Stimulated activated CD8-positive, alpha-beta memory T cell treated with anti-CD3 and anti-CD28 coated beads, Interleukin-2, amount 100 ng/mL, for 48 hours (primary cell): ENCODE data around the gene IBTK.
"Not testable (repeated sequence)": the region's sequence is repeated elsewhere in the genome, so short reads cannot be mapped to it uniquely, and the experiment has no call there.

Experiments used
- DNase-seq, 2 donors: peaks; one replicate each; pipeline ENCODE4 v3.0.0-alpha.2; 2020; ENCODE audit warnings: low read depth in 2 of 2

Gene IBTK

DNA sequence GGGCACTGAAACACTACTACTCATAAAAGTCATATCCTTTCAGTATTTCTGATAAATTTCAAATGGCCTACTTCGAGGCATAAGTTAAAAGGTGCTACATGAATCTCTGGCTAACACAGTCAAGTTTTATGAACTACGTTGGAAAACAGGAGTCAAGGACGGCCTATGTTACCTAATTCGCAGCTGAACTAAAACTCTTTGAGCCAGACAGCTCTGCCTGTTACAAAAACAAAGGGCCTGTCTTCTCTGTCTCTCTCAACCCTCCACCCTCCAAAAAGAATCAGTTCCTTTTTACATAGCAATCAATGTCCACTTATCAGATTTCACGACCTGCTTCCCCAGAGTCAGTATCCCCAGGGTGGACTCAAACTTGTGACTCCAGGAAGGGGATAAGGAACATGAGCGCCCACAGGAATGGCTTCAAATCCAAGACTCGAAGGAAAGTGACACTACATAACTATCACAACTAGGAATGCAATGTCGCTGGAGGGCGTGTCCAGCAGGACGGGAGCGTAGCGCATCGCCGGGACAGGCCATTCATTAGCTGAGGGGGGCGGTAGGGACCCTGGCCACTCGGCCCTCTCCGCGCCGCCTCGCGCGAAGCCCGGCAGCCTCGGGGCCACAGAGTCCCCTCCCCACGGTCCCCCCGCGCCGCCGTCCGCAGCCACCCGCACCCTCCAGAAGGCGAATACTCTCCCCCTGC lies 591 bp downstream of the IBTK start:
- DNase-seq = peak; percentile 13 to 19

DNA sequence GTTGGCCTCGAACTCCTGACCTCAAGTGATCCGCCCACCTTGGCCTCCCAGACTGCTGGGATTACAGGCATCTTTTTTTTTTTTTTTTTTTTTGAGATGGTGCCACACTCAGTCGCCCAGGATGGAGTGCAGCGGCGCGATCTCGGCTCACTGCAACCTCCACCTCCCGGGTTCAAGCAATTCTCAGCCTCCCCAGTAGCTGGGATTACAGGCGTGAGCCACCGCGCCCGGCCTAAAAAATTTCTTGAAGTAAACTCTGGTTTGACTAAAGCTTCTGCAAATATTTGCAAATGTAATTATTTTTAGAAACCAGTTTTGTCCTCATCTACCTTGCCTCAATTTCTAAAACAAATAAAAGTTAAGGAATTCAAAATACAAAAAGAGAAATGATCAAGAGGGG lies 1.2 kb downstream of the IBTK start:
- no peak for DNase-seq

DNA sequence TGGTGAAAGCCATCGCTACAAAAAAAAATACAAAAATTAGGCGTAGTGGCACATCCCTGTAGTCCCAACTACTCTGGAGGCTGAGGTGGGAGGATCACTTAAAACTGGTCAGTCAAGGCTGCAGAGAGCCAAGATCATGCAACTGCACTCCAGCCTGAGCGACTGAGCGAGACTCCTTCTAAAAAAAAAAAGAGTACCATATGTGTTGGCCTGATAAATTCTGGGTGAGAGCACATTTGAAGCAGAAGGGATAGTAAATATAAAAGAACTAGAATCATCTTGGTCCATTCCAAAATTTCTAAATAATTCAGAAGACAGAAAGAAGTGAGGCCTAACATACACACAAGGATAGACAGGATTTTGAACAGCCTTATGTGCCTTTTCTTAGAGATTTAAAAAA lies 2.2 kb downstream of the IBTK start:
- no peak for DNase-seq

DNA sequence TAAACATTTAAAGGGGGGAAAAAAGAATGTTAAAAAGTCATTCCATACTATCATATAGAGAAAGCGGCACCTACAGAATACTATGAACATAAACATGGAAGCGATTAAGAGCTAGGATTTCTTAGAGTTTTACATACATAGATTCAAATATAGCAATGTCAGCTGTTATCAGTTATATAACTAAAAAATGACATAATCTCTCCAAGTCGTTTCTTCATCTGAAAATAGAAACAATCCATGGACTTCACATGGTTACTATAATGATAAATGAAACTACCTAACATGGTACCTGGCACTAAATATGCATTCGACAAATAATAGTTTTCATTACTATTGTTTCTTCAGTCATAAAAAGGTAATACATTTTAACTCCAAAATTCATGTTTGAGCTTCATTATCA lies 3.7 kb downstream of the IBTK start:
- no peak for DNase-seq

DNA sequence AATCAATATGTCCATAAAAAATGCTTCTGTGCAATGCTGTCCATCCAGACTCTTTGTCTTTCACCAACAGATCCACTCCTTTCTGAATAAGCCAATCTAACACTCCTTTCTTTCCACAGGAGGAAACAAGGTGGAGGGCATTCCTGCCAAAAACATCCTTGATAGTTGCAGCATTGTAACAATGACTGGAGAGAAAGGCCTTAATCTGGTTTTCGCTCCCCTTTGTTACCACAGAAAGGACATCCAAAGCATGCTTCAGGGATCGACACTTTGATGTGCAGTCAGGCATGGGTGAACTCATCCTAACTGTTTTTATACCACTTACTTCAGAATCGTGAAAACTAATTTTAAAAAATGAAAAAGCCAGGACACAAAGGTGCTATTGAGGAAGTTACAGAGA lies 7.4 kb downstream of the IBTK start:
- no peak for DNase-seq

DNA sequence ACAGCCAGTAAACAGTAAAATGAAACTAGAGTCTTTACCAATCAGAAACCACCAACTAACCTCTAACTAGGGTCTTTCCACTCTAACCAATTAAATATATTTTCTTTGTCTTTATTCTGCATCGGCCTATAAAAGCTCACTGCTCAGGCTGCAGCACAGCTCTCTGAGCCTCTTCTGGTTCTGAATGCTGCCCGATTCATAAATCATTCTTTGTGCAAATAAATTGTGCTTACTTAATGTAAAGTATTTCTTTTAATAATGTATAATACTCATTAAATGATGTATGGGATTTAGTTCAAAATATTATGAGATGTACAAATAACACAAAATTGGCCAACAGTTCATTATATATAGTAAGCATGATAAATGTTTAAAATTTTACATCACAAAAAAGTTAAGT lies 7.9 kb downstream of the IBTK start:
- DNase-seq = no peak

DNA sequence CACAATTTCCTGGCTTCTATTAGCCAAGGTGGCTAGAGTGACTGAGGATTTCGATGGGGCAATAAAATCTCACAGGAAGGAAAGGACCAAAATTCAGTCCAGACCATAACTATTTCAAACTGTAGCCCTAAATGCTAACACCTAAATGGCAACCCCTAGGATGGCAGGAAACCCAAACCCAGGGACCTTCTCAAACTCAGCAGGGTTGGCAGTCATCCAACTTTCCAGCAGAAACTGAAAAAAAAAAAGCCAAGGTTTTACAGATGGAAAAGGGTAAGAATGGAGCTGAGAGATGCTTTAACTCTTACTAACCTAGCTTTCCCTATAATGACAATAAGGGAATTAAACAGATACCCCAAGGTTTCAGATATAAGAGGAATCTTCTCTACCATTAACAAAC lies 10.5 kb downstream of the IBTK start:
- DNase-seq = no peak

DNA sequence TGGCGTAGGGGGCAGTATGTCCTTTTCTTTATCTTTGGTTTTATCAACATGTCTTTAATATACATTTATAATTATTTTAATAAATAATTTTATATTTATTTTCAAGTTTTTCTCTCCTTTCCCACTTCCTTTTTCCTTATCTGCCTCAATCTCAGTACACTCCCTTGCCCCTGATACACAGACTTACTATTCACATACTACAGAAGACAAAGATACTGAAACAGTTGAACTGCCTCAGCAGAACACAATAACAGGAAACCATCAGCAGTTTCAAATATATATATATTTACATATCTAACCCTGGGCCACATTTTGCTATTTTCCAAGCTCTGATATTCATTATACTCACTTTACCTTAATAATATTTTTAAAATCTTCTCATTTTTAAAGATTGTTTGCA lies 19.8 kb downstream of the IBTK start:
- DNase-seq = no peak

DNA sequence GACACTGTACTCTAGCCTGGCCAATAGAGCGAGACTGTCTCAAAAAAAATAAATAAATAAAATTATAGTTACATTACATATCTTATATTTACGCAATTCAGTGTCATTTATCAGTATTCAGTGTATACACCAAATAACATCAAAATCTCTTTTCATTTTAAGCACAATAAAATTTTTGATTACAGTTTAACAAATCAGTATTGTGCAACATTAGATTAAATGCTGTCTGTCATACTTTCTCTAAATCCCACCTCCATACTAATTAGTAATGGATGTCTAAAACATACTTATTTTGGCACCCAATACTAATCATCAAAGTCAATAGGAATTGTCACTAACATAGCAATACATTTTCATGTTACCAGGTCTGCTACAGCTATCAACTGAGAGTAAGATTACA lies 27.4 kb downstream of the IBTK start:
- DNase-seq = no peak

DNA sequence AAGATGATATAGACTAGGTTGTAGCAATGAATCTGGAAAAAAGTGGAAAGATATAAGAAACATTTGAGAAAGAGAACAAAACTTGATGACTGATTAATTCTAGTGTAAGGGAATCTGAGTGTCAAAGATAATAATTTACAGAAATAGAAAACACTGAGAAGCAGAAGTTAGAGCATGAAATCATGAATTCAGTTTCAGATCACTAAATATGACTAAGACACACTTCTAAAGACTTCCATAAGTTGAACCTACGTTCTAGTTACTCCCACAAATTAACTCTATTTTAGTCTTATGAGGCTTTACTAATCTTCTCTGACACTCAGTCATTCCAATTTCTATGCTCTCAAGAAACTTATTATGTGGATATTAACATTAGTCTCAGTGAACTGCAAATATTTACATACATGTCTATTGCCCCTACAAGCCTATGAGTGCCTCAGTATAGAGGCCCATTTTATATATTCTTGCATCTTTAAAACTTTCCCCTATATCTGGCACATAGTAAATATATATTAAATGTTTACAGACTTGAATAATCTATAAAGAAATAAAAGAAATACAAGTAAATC lies 30.4 kb downstream of the IBTK start:
- DNase-seq = no peak

DNA sequence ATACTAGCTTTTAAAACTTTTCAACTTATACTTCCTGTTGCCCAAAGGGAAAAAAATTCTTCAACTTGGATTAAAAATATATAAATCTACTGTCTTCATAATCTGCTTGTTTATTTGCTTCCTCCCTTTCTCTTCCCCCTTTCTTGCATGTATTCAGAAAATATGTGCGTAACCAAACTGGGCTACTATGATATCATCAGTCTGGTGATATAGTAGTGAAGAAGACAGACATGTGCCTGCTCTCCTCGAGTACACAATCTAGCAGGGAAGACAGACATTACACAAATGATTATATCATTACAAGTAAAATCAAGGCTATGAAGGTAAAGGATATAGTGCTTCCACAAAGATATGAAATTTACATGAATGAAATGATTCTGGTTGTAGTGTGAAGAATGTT lies 31.0 kb downstream of the IBTK start:
- DNase-seq = no peak

DNA sequence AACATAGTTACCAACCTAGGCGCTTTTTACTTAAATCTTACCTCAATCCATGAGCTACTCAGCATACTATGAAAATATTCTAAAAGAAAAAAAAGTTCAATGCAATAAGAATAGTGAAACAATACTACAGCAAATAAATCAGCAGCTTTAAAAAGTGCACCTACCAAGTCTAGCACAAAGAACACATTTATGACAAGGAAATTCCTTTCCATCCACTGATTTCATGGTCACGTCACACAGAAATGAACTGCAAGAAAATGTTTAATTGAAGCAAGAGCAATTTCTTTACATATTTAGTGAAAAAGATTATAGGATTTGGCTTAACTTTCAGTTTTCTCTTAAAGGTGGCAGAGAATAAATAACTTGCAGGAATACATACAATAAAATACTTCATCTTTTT lies 36.2 kb downstream of the IBTK start:
- no peak for DNase-seq

DNA sequence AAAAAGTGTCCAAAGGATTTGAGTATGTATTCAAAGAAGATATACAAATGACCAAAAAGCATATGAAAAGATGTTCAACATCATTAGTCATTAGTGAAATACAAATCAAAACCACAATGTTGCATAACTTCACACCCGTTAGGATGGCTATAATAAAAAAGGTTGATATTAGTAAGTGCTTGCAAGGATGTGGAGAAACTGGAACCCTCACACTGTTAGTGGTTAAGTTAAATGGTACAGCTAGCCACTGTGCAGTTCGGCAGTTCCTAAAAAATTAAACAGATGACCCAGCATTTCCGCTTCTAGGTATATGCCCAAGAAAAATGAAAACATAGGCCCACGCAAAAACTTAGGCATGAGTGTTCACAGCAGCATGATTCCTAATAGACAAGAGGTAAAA lies 38.6 kb downstream of the IBTK start:
- DNase-seq = no peak

DNA sequence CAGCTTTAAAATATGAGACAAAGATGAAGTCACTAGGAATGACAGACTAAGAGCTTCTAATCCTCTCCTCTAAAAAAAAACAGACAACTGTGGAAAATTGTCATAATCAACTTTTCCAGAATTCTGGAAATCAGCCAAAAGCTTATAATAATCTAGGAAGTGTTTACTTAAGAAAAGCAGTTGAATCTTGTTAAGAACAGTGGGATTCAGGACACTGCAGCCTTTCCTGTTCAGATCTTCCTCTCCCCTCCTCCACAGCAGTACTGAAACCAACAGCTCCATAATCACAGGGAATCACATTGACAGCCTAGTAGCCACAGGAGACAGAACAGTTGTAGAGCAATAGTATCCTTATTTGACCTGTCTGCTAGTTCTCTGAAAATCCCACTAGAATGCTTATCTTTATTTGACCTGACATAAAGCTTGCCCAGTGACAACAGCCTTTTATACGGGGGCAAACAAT lies 41.6 kb downstream of the IBTK start:
- DNase-seq = no peak

DNA sequence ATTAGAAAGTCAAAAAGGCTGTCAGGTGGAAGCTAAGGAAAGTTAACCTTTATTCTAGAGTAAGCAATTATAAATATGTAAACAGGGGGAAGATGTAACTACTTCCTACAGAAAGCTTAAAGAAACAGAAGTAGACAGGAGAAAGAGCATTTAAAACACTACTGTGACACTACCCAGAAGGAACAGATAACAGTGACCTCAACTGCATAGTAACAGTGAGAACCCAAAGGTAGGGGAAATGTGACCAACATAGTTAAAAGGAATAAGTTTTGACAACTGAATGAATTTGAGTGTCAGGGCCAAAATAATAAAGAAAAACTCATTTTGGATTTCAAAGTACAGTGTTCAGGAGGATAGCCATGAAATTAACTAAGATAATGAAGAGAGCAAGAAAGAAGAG lies 43.5 kb downstream of the IBTK start:
- no peak for DNase-seq

DNA sequence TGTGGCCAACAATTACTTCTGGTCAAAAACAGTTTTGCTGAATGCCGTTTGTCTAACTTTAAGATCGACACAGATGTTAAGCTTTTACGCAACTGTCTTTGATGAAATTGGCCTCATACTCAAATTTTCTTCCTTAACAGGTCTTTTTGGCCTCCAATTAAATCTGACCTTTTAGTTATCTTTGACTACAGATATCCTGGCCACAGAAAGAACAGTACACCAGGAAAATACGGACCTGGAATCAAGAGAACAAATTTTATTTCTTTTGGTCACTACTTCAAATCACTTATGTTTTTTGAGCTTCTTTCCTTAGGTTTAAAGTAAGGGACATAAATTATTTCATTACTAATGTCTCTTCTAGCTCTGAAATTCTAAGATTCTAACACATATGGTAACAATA lies 49.8 kb downstream of the IBTK start:
- DNase-seq = no peak

DNA sequence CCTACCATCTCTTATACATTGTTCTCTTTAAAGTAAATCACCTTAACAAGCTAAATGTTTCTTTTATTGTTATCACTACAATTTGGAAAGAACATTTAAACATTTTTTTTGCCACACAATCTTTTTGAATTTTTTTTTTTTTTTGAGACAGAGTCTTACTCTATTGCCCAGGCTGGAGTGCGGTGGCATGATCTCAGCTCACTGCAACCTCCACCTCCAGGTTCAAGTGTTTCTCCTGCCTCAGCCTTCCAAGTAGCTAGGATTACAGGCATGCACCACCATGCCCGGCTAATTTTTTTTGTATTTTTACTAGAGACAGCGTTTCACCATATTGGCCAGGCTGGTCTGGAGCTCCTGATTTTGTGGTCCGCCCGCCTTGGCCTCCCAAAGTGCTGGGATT lies 50.3 kb downstream of the IBTK start:
- not testable (repeated sequence) for DNase-seq

DNA sequence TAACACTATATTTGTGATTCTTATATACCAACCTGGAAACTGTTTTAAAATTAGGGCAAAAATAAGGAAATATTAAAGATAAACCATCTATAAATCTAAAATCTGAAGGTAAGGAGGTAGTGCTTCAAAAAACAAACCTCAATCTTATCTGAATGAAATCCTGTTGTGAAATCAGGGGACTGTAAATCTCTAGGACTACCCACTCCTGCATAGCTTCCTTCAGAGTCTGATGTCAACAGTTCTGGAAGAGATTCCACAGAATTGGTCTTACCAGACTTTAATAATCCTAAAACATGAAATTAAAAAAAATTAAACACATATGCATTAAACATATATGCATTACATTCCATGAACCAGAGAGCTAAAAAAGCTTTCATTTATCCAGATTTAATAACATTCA lies 51.4 kb downstream of the IBTK start:
- no peak for DNase-seq

DNA sequence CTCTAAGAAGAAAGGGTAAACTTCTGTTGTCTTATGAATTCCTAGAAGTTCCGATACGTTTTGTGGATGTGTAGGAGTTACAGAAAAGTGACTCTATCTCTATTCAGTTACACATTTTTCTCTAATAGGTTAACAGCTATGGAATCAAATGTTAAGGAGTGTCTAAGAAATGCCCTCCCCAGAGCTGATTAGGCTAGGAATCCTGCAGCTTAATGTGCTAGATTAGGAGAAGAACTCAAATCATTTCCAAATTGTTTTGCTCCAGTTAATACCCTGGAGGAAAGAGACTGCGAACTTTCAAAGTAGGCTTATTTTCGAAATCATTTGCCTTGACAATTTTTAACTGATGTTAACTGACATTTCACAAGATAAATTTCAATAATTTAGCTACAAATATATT lies 51.9 kb downstream of the IBTK start:
- DNase-seq = no peak

DNA sequence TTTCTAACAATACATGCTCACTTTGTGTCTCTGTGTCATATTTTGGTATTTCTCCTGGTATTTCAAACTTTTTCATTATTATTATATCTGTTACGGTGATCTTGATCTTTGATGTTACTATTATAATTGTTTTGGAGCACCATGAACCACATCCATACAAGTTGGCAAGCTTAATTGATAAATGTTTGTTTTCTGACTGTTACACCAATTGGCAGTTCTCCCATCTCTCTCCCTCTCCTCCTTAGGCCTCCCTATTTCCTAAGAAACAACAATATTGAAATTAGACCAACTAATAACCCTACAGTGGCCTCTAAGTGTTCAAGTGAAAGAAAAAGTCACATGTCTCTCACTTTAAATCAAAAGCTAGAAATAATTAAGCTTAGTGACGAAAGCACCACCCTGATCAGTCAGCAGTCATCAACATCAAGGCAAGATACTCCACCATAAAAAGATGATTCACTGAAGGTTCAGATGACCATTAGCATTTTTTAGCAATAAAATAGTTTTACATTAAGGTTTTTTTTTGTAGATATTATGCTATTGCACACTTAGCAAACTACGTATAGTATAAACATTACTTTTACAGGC lies 61.5 kb downstream of the IBTK start:
- no peak for DNase-seq

DNA sequence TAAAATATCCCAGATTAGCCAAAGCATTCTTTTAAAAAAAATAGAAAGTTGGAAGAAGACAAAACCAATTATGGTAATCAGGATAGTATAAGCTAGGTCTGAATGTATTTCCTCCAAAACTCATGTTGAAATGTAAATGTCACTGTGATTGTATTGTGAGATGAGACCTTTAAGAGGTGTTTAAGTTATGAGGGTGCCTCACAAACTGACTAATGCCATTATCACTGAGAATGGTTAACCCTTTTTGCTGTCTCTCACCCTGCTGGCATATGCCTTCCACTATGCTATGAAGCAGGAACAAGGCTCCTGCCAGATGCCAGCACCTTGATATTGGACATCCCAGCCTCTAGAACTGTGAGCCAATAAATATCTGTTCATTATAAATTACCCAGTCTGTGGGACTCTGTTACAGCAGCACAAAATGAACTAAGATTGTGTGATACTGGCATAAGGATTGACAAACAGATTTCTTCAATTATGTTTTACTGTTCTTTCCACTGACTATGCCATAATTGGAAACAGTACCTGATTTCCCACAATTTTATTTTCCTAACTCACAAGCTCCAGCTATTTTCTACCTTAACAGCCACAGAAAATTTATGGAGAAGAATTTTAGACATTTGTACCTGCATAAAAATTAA lies 63.8 kb downstream of the IBTK start:
- no peak for DNase-seq

DNA sequence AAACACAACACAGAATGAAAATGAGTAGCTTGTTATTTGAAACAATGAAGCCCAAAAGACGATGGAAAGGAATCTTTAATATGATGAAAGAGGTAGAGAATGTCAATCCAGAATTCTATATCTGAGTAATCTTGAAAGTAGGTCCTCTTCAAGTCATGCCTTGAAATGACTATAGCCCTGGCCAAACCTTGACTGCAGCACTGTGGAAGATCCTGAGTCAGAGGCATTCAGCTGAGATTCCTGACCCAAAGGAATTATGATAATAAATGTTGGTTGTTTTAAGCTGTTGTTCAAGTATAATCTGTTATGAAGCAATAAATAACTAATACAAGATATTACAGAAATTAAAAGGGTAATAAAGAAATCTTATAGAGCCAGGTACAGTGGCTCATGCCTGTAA lies 64.8 kb downstream of the IBTK start:
- DNase-seq = no peak

DNA sequence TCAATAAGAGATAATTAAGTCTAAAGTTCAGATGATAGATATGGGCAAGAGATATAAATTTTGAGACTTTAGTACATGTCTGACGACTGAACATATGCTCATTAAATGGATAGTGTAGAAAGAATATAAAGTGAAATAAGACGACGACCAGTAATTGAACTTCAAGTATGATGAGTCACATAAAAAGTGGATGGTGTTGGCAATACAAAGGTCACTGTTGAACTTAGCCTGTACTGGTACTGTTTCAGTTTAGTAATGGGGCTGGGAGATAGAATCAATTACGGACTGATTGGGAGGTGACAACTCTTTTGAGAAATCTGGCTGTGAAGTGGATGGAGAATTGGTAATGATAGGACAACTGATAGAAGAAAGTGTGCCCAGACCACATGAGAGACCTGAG lies 68.1 kb downstream of the IBTK start:
- DNase-seq = no peak
